GM13976 (cell line): ENCODE measurements around the gene RSPH6A.

Experiments
- DNase-seq: peaks from one replicate; pipeline ENCODE4 v3.0.0; 2012; ENCODE audit warnings: low spot score
- CTCF ChIP-seq: IDR thresholded peaks from 2 replicates; pipeline ENCODE4 v1.5.1; 2012; ENCODE audit warnings: borderline replicate concordance, mild to moderate bottlenecking; ENCODE audit not compliant: insufficient read depth; ENCODE audit errors: extremely low read depth, missing control alignments, control extremely low read depth
- in situ Hi-C: fragments of 300-500 bp; cut with MboI; formaldehyde crosslinking; loops from one replicate; pipeline ENCODE4 v1.12.0; 2022; ENCODE audit warnings: low sequenced_read_pairs, mixed read lengths, inconsistent platforms; ENCODE audit not compliant: unreplicated experiment

Gene RSPH6A

GRCh38 chr19:45766869-45767346 is 48.2 kb downstream of the RSPH6A start:
- DNase-seq: no peak
- in situ Hi-C loops: no loop called here
- no peak for TF ChIP-seq CTCF

GRCh38 chr19:45766296-45766868 is 48.7 kb downstream of the RSPH6A start:
- no peak for DNase-seq
- in situ Hi-C loops: no loop called here
- TF ChIP-seq CTCF: no peak

GRCh38 chr19:45765702-45766295 is 49.3 kb downstream of the RSPH6A start:
- in situ Hi-C loops: no loop called here
- DNase-seq: no peak
- no peak for TF ChIP-seq CTCF

GRCh38 chr19:45764945-45765701 is 50.0 kb downstream of the RSPH6A start:
- in situ Hi-C loops: no loop called here
- TF ChIP-seq CTCF: no peak
- no peak for DNase-seq

GRCh38 chr19:45764475-45764874 is 50.6 kb downstream of the RSPH6A start:
- no peak for DNase-seq
- in situ Hi-C loops: no loop called here
- TF ChIP-seq CTCF: no peak

GRCh38 chr19:45763691-45764294 is 51.3 kb downstream of the RSPH6A start:
- in situ Hi-C loops: no loop called here
- TF ChIP-seq CTCF: no peak
- DNase-seq: no peak
